ENCODE measurements around the gene SETD3. TPM values are rescaled to one million over a fixed set of nuclear protein-coding genes. Genes with fewer than 3 reads are reported as not detected.

Gene SETD3
- polyA plus RNA-seq, 1 donor from 2014 or later, result 49.6 TPM

- no peaks in the 10 kb centered on the region for H4K20me1 ChIP-seq (ENCODE audit: insufficient read depth)
Observed at GRCh38 chr14:99468836-99469592, 11.6 kb downstream of the SETD3 start.

GRCh38 chr14:99468081-99468480 is 12.6 kb downstream of the SETD3 start:
- no peak overlapping the region for H3K4me3 ChIP-seq (ENCODE audit: low read length)
- H3K4me2 ChIP-seq (ENCODE audit: low read length), result no peak overlapping the region
- peaks cover 20% of the 10 kb centered on the region for H3K79me2 ChIP-seq (replicated peaks; ENCODE audit: insufficient read depth, low read length)
- no peaks in the 10 kb centered on the region for H3K9me2 ChIP-seq (ENCODE audit: insufficient read depth, low read length)
- no peaks in the 10 kb centered on the region for H3K9me3 ChIP-seq (ENCODE audit: low read length)
- no peaks in the 10 kb centered on the region for H3K36me3 ChIP-seq (ENCODE audit: insufficient read depth, low read length)
- no peak overlapping the region for H3K27ac ChIP-seq (ENCODE audit: low read length)
- H3K9ac ChIP-seq (ENCODE audit: low read length), result no peak overlapping the region
- H4K20me1 ChIP-seq (ENCODE audit: insufficient read depth), result no peaks in the 10 kb centered on the region
- no peaks in the 10 kb centered on the region for H3K27me3 ChIP-seq (ENCODE audit: insufficient read depth, low read depth, low read length)
- no peaks in the 10 kb centered on the region for H3F3A ChIP-seq (ENCODE audit: insufficient read depth, low read length, poor library complexity, severe bottlenecking)
- H2AFZ ChIP-seq (ENCODE audit: low read depth, low read length), result no peak overlapping the region
- TF ChIP-seq MXI1 (conservative IDR thresholded peaks at IDR 0.05; ENCODE audit: poor library complexity, severe bottlenecking) (no peak), POLR2AphosphoS5 (IDR thresholded peaks at IDR 0.05) (no peak), CTCF (IDR thresholded peaks at IDR 0.05; ENCODE audit: poor library complexity, severe bottlenecking) (no peak), REST (IDR thresholded peaks at IDR 0.05; ENCODE audit: borderline replicate concordance) (no peak), RAD21 (conservative IDR thresholded peaks at IDR 0.05) (no peak), TAF1 (IDR thresholded peaks at IDR 0.05; ENCODE audit: low read depth) (no peak)

More at GRCh38 chr14:99468836-99469592, 11.6 kb downstream of the SETD3 start:
- H3K9ac ChIP-seq (ENCODE audit: low read length), result no peak overlapping the region
- no peaks in the 10 kb centered on the region for H3F3A ChIP-seq (ENCODE audit: insufficient read depth, low read length, poor library complexity, severe bottlenecking)
- no peaks in the 10 kb centered on the region for H3K9me3 ChIP-seq (ENCODE audit: low read length)
- H3K27me3 ChIP-seq (ENCODE audit: insufficient read depth, low read depth, low read length), result no peaks in the 10 kb centered on the region
- H3K9me2 ChIP-seq (ENCODE audit: insufficient read depth, low read length), result no peaks in the 10 kb centered on the region
- no peaks in the 10 kb centered on the region for H3K36me3 ChIP-seq (ENCODE audit: insufficient read depth, low read length)
- peaks cover 24% of the 10 kb centered on the region for H3K79me2 ChIP-seq (replicated peaks; ENCODE audit: insufficient read depth, low read length)
- H3K27ac ChIP-seq (ENCODE audit: low read length), result no peak overlapping the region
- no peak overlapping the region for H2AFZ ChIP-seq (ENCODE audit: low read depth, low read length)
- no peak overlapping the region for H3K4me2 ChIP-seq (ENCODE audit: low read length)
- no peak overlapping the region for H3K4me3 ChIP-seq (ENCODE audit: low read length)
- TF ChIP-seq POLR2AphosphoS5 (IDR thresholded peaks at IDR 0.05), result no peak
- TF ChIP-seq SMC3 (conservative IDR thresholded peaks at IDR 0.05; ENCODE audit: poor library complexity), result no peak
- TF ChIP-seq TAF1 (IDR thresholded peaks at IDR 0.05; ENCODE audit: low read depth), result no peak
- no peak for TF ChIP-seq CTCF (IDR thresholded peaks at IDR 0.05; ENCODE audit: poor library complexity, severe bottlenecking)
- no peak for TF ChIP-seq RAD21 (conservative IDR thresholded peaks at IDR 0.05)
- no peak for TF ChIP-seq REST (IDR thresholded peaks at IDR 0.05; ENCODE audit: borderline replicate concordance)
- TF ChIP-seq EP300 (conservative IDR thresholded peaks at IDR 0.05; ENCODE audit: poor library complexity, severe bottlenecking), result no peak
- no peak for TF ChIP-seq MXI1 (conservative IDR thresholded peaks at IDR 0.05; ENCODE audit: poor library complexity, severe bottlenecking)
- TF ChIP-seq EZH2 (IDR thresholded peaks at IDR 0.05; ENCODE audit: borderline replicate concordance, insufficient read depth, low read length, poor library complexity, severe bottlenecking), result no peak
